GM18870 (cell line): ENCODE measurements around the gene PLAAT2.
"Not testable (repeated sequence)": the region's sequence is repeated elsewhere in the genome, so short reads cannot be mapped to it uniquely, and the experiment has no call there.

Source experiments
- ATAC-seq: cut with Tn5 transposase; IDR thresholded peaks from one replicate; pipeline ENCODE4 v1.9.1; 2021; ENCODE audit warnings: moderate library complexity; ENCODE audit not compliant: unreplicated experiment

PLAAT2 gene

GRCh38 chr11:63581224-63581623 is 18.0 kb upstream of the PLAAT2 start:
- ATAC-seq, result not testable (repeated sequence)

DNA sequence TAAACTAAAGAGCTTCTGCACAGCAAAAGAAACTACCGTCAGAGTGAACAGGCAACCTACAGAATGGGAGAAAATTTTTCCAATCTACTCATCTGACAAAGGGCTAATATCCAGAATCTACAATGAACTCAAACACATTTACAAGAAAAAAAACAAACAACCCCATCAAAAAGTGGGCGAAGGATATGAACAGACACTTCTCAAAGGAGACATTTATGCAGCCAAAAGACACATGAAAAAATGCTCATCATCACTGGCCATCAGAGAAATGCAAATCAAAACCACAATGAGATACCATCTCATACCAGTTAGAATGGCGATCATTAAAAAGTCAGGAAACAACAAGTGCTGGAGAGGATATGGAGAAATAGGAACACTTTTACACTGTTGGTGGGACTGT is 15.7 kb upstream of the PLAAT2 start:
- ATAC-seq, result not testable (repeated sequence)

GRCh38 chr11:63574856-63575602 is 11.8 kb upstream of the PLAAT2 start:
- no peak for ATAC-seq

GRCh38 chr11:63573881-63574855 is 11.0 kb upstream of the PLAAT2 start:
- ATAC-seq, result peak; percentile 45

DNA sequence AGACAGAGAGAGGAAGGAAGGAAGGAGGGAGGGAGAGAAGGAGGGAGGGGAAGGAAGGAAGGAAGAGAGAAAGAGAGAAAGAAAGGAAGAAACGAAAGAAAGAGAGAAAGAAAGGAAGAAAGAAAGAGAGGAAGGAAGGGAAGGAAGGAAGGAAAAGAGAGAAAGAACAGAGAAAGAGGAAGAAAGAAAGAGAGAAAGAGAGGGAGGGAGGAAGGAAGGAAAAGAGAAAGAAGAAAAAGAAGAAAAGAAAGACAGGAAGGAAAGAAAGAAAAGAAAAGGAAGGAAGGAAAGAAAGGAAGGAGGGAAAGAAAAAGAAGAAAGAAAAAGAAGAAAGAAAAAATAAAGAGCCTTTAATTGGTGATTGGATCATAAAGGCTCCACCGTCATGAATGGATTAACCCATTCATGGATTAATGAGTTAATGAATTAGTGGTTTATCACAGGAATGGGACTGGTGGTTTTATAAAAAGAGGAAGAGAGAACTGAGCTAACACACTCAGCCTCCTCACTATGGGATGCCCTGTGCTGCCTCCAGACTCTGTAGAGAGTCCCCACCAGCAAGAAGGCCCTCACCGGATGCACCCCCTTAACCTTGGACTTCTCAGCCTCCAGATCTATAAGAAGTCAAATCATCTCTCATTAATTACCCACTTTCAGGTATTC is 9.0 kb upstream of the PLAAT2 start:
- no peak for ATAC-seq

DNA sequence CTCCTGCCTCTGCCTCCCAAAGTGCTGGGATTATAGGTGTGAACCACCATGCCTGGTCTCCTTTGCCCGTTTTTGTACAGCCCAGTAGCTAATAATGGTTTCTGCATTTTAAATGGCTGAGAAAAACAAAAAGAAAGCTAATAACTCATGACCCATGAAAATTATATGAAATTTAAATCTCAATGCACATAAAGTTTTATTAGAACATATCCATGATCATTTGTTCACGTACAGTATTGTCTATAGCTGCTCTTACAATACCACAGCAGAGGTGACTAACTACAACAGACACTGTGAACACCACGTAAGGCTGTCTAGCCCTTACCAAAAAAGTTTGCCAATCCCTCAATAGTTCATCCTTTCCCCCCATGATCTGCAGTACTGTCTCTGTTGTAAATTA is 6.4 kb upstream of the PLAAT2 start:
- no peak for ATAC-seq

DNA sequence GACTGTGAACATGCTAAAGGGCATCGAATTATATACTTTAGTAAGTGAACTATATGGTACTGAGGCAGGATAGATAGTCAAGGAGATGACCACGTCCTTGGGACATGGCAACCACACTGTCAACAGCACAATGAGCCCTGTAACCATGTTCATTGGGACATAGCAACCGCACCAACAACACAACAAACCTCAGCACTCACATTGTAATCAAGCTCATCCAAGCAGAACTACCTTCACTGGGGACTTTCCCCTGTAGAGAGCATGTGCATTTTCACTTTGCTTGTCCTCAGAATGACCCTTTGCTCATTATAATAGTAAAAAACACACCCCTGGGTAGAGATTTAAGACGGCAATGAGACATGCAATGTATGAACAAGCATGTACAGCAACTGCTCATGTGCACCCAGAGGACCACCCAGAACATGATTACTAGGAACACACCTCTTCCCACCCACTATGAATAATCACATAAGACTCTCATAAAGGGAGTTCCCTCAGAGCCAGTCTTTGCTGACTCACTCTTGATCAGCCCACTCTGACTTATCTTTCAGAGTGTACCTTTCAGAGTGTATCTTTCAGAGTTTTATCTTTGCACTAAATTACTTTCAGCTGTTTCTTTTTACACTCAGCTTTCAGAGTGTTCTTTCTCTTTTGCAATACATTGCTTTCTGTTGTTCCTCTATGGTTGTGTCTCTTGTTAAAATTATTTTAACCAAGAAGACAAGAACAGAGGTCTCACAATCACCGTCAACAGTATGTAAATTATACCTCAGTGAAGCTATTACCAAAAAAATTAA is 4.1 kb upstream of the PLAAT2 start:
- peak; percentile 79 for ATAC-seq

GRCh38 chr11:63564784-63565350 is 1.7 kb upstream of the PLAAT2 start:
- no peak for ATAC-seq

DNA sequence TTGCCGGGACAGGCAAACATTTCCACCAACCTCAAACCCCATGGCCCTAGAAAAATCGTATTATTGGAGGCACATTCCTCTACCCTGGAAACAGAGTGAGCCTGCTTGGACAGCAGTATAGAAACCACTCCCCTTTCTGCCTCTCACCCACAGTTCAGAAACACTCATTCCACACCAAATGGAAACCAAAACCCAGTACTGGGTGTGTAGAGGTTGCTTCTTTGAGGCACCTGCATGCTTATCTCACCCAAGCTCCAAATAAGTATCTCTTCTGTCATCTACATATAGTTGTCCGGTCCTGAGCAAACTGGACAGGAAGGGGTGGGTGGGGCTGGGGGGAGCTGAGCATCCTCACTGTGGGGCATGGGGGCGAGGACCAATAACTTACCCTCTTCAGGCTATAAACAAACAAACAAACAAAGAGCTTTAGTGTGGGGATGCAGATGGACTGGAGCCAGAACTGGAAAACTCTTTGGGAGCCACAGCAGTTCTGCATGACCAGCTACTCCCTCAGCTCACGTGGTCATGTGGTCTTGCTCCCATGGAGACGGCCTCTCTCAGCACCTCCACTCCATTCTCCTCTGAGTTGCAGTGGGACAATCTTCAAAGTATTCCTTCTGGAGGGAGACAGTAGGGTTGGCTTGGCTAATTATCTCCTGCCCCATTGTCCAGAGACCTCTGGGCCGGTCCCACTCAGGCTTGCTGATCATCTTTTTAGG is 1.0 kb upstream of the PLAAT2 start:
- ATAC-seq, result no peak

- ATAC-seq, result no peak
Measured at GRCh38 chr11:63560506-63561180, 2.5 kb downstream of the PLAAT2 start.

DNA sequence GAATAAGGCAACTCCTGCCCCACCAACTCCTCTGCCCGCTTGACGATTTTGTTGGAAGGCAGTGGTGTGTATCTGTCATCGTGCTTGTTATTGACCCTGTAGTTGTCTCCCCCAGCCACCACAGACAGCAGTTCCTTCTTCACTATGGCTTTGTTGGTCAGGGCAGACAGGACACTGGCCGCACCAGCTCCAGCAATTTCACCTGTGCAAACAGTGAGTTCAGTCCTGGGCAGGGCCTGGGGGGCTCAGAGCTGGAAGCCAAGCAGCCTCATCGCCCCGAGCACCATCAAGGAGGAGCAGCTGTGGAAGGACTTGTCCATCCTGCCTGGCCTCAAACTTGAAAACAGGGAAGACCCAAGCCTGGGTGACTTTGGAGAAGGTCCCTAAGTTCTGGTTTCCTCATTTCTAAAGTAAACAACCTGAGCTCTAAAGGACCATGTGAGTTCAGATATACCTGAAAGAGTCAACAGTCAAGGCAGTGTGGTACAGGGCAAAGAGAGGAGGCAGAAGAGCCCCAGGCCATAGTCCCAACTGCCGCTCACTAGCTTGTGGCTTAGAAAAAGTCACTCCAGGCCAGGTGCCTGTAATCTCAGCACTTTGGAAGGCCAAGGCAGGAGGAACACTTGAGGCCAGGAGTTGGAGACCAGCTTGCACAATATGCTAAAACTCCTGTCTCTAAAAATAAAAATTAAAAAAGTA is 4.6 kb downstream of the PLAAT2 start:
- ATAC-seq, result no peak

DNA sequence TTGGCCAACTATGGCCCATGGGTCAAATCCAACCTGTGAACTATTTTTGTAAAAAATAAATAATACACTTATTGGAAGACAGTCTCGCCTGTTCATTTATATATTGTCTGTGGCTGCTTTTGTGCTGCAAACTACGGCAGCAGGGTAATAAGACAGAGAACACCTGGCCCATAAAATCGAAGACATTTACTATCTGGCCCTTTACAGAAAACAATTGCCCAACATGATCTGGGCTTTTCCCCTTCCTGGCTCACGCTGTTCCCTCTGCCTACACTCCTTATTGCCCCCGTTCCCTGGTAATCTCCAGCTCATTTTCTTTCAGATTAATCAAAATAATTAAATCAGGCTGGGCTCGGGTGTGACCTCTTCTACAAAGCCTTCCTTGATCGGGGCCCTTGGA is 5.6 kb downstream of the PLAAT2 start:
- no peak for ATAC-seq

GRCh38 chr11:63556404-63557013 is 6.7 kb downstream of the PLAAT2 start:
- no peak for ATAC-seq

- no peak for ATAC-seq
Measured at GRCh38 chr11:63554877-63555223, 8.3 kb downstream of the PLAAT2 start.

DNA sequence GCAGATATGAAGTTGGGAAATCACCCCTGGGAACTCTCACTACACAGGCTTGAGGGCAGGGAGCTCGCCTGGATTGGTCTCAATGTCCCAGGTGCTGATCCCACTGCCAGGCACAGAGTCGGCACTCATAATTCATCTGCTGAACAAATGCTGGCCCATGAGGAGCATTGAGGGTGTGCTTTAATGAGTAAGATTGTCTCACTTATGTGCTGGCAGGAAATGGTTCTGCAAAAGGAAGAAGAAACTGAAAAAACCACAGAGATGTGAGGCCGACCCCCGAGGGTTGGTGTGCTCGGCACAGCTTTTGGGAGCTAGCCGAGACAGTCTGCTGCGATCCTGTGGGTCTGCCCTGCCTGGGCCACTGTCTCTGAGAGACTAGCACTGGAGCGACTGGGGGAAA is 9.4 kb downstream of the PLAAT2 start:
- ATAC-seq, result peak; percentile 64

- ATAC-seq, result no peak
Measured at GRCh38 chr11:63552921-63553320, 10.3 kb downstream of the PLAAT2 start.

- ATAC-seq, result no peak
Measured at GRCh38 chr11:63551889-63552266, 11.3 kb downstream of the PLAAT2 start.
